CD14-positive monocyte (primary cell): ENCODE measurements around the gene CCL4. TPM values are rescaled to one million over a fixed set of nuclear protein-coding genes. Genes with fewer than 3 reads are reported as not detected.

Experiments used
- DNase-seq, 3 donors: peaks; one replicate each; pipeline ENCODE4 v3.0.0-alpha.2; 2011 to 2022
- H2AFZ ChIP-seq: 2 replicates; pipeline ENCODE4 v1.6.0; 2012; ENCODE audit warnings: mild to moderate bottlenecking, low read depth, low read length, inconsistent platforms; ENCODE audit not compliant: insufficient read depth, poor library complexity, severe bottlenecking
- H3K27ac ChIP-seq, 2 donors: 1 replicate in 1 of 2; 2 replicates in 1 of 2; pipeline ENCODE4 v1.5.1; 2012 to 2013; ENCODE audit warnings: low read length in 2 of 2, control low read depth in 1 of 2, inconsistent platforms in 1 of 2, low read depth in 1 of 2, mild to moderate bottlenecking in 1 of 2
- H3K27me3 ChIP-seq, 2 donors: one replicate each; pipeline versions ENCODE4 v1.6.0 to v1.6.1; 2011 to 2013; ENCODE audit warnings: low read length in 2 of 2; ENCODE audit not compliant: control insufficient read depth in 2 of 2, insufficient read depth in 2 of 2
- H3K36me3 ChIP-seq, 2 donors: replicated peaks in 1 of 2; 1 replicate in 1 of 2; 2 replicates in 1 of 2; pipeline versions ENCODE4 v1.5.1 to v1.6.1; 2012 to 2013; ENCODE audit warnings: low read length in 2 of 2, control low read depth in 1 of 2, inconsistent platforms in 1 of 2, mild to moderate bottlenecking in 1 of 2; ENCODE audit not compliant: insufficient read depth in 2 of 2, control insufficient read depth in 1 of 2
- H3K4me1 ChIP-seq, 2 donors: 1 replicate in 1 of 2; 2 replicates in 1 of 2; pipeline versions ENCODE4 v1.5.1 to v1.6.1; 2012 to 2013; ENCODE audit warnings: low read length in 2 of 2, control low read depth in 1 of 2, inconsistent platforms in 1 of 2, mild to moderate bottlenecking in 1 of 2, moderate library complexity in 1 of 2; ENCODE audit not compliant: insufficient read depth in 2 of 2, control insufficient read depth in 1 of 2
- H3K4me2 ChIP-seq: replicated peaks from 2 replicates; pipeline ENCODE3; 2012; ENCODE audit warnings: low read length, moderate library complexity, mild to moderate bottlenecking; ENCODE audit not compliant: poor library complexity, severe bottlenecking; ENCODE audit errors: extremely low read depth
- H3K4me3 ChIP-seq, 3 experiments: fragments of 200-600 bp in 1 of 3; sonication (generic) in 1 of 3; replicated peaks in 1 of 3; 1 replicate in 2 of 3; 2 replicates in 1 of 3; pipeline ENCODE4 v1.5.1; 2011 to 2013; ENCODE audit warnings: low read length in 3 of 3, mild to moderate bottlenecking in 3 of 3, control low read depth in 2 of 3, low read depth in 2 of 3, inconsistent platforms in 1 of 3, moderate library complexity in 1 of 3
- H3K79me2 ChIP-seq: 2 replicates; pipeline ENCODE4 v1.6.0; 2012; ENCODE audit warnings: mild to moderate bottlenecking, control low read depth, inconsistent platforms, low read length, moderate library complexity; ENCODE audit not compliant: insufficient read depth
- H3K9ac ChIP-seq: 2 replicates; pipeline ENCODE4 v1.6.0; 2017; ENCODE audit warnings: low read length, mild to moderate bottlenecking; ENCODE audit not compliant: insufficient read depth, poor library complexity, severe bottlenecking
- H3K9me3 ChIP-seq, 2 donors: replicated peaks in 1 of 2; 1 replicate in 1 of 2; 2 replicates in 1 of 2; pipeline versions ENCODE4 v1.5.1 to v1.6.1; 2012 to 2013; ENCODE audit warnings: low read length in 2 of 2, control low read depth in 1 of 2; ENCODE audit not compliant: control insufficient read depth in 1 of 2, insufficient read depth in 1 of 2
- H4K20me1 ChIP-seq: 2 replicates; pipeline ENCODE4 v1.6.0; 2012; ENCODE audit warnings: mild to moderate bottlenecking, low read length, control low read depth, moderate library complexity; ENCODE audit not compliant: insufficient read depth
- H3K27ac Mint-ChIP-seq, 7 donors: one replicate each; pipeline ENCODE4 v1.8.0; 2020; ENCODE audit warnings: mild to moderate bottlenecking in 7 of 7, mixed read lengths in 7 of 7, moderate library complexity in 6 of 7, inconsistent platforms in 2 of 7
- H3K27me3 Mint-ChIP-seq, 3 donors: one replicate each; pipeline ENCODE4 v1.8.0; 2021 to 2022; ENCODE audit warnings: low read depth in 3 of 3, mild to moderate bottlenecking in 3 of 3, mixed read lengths in 3 of 3, moderate library complexity in 3 of 3, inconsistent platforms in 1 of 3
- H3K36me3 Mint-ChIP-seq, 2 donors: one replicate each; pipeline ENCODE4 v1.8.0; 2020; ENCODE audit warnings: mixed read lengths in 2 of 2, inconsistent platforms in 1 of 2, mild to moderate bottlenecking in 1 of 2
- H3K4me1 Mint-ChIP-seq: one replicate; pipeline ENCODE4 v1.8.0; 2020; ENCODE audit warnings: mild to moderate bottlenecking, mixed read lengths
- H3K4me3 Mint-ChIP-seq, 2 donors: one replicate each; pipeline ENCODE4 v1.8.0; 2020; ENCODE audit warnings: mild to moderate bottlenecking in 2 of 2, mixed read lengths in 2 of 2, moderate library complexity in 1 of 2
- H3K9me3 Mint-ChIP-seq, 7 donors: one replicate each; pipeline ENCODE4 v1.8.0; 2020 to 2022; ENCODE audit warnings: mixed read lengths in 7 of 7, mild to moderate bottlenecking in 6 of 7, moderate library complexity in 6 of 7, inconsistent platforms in 2 of 7
- WGBS: methylation state at CpG from one replicate; pipeline ENCODE4 v1.1.5; 2013; ENCODE audit warnings: missing lambda C conversion rate; ENCODE audit not compliant: insufficient coverage; 5-methylcytosine and 5-hydroxymethylcytosine counted together
- intact Hi-C, 2 donors: fragments of 100-400 bp; cut with micrococcal nuclease; formaldehyde crosslinking; loops; one replicate each; pipeline versions ENCODE4 v1.15.0 to v1.15.1; 2023
- polyA plus RNA-seq, 3 donors: library from polyadenylated mRNA; depleted of rRNA in 1 of 3; unstranded in 2 of 3; stranded (reverse) in 1 of 3; fragments of 300-500 nt in 2 of 3; fragments of >200 nt in 1 of 3; fragmentation: Illumina TruSeq in 2 of 3; gene quantifications; 1 replicate in 2 of 3; 2 replicates in 1 of 3; pipeline ENCODE4 v1.2.3, GENCODE V29; 2012 to 2021
- TF ChIP-seq, protein P1 (sequence below): fragments of 200-600 bp; IDR thresholded peaks from one replicate; pipeline ENCODE4 v1.8.0; 2022; ENCODE audit warnings: antibody characterized with exemption, mild to moderate bottlenecking

CCL4 gene
- polyA plus RNA-seq, 3 donors, result 11.8 to 41.7 (median 40.6) TPM

DNA sequence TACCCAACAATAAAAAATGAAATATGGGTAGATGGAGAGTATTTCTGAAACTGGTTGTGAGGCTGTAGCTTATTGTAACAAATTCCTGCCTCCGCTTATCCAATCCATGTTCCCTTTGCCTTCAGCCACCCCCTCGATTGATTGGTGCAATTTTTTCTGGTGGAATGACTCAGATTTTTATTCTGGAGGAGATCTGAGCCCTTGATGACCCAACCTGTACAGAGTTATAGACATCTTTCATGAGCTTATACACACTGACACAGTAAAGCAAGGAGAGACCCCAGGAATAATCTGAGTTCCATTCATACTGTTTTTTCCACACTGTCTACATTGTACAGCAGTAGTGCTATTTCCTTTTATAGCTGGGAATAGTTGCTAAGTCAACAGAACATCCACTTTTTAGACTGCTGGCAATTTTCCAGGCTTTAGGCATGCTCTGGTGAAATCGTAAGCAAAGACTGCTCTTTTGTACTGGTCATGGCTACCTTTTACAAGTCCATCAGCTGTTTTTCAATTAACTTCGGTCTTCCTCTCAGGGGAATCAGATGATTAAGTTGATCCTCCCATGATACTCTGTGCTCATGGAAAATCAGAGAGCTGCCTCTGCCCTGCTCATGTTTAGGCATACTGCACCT, 30.1 kb downstream of the CCL4 start:
- Histone ChIP-seq H3K9me3 (no peaks in the 10 kb centered on the region), H3K4me1 (peaks cover 15 to 23% of the 10 kb centered on the region in 2 donors), H3K27me3 (no peaks in the 10 kb centered on the region), H3K36me3 (no peaks in the 10 kb centered on the region), H3K4me2 (no peak overlapping the region), H3K9ac (no peak overlapping the region), H3K27ac (no peak overlapping the region), H3K79me2 (no peaks in the 10 kb centered on the region), H2AFZ (no peak overlapping the region), H3K4me3 (no peak overlapping the region), H4K20me1 (no peaks in the 10 kb centered on the region)
- Mint-ChIP-seq H3K9me3 (no peaks in the 10 kb centered on the region), H3K4me3 (no peak overlapping the region), H3K4me1 (peaks cover 36% of the 10 kb centered on the region), H3K36me3 (no peaks in the 10 kb centered on the region), H3K27ac (no peak overlapping the region), H3K27me3 (peaks cover 0 to 4% (median 0%) of the 10 kb centered on the region in 3 donors)
- DNase-seq, result peak in 2 of 3 donors; percentile 21 to 25
- WGBS, result 41% methylated on average over 2 of the region's 4 CpGs
- TF ChIP-seq, protein P1, sequence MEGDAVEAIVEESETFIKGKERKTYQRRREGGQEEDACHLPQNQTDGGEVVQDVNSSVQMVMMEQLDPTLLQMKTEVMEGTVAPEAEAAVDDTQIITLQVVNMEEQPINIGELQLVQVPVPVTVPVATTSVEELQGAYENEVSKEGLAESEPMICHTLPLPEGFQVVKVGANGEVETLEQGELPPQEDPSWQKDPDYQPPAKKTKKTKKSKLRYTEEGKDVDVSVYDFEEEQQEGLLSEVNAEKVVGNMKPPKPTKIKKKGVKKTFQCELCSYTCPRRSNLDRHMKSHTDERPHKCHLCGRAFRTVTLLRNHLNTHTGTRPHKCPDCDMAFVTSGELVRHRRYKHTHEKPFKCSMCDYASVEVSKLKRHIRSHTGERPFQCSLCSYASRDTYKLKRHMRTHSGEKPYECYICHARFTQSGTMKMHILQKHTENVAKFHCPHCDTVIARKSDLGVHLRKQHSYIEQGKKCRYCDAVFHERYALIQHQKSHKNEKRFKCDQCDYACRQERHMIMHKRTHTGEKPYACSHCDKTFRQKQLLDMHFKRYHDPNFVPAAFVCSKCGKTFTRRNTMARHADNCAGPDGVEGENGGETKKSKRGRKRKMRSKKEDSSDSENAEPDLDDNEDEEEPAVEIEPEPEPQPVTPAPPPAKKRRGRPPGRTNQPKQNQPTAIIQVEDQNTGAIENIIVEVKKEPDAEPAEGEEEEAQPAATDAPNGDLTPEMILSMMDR, result no peak
- intact Hi-C loops, result loop anchor here in 1 of 2 donors (5.0 kb wide), 1 partner anchor 101 kb away; no protein-coding TSS in a partner anchor

DNA sequence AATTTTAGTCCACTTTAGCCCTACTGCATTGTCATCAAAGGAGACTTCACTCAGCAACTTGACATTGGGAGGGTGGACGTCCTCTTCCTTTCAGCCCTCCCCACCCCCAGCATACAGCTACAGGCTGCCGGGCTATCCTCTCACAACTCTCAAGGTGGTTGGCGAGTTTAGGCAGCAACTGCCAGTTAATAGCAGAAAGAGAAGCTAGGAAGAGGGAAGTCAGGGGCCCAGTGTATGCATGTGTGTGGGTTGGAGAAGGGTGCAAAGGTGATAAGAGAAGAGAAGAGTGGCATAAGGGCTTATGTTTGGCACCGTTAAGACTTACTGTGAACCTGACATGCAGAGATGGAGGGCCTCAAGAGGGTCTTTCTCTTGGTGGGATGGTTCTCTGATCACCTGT, 31.8 kb downstream of the CCL4 start:
- no peak for DNase-seq
- H3K79me2 ChIP-seq, result no peaks in the 10 kb centered on the region
- no CpG with 5 or more reads among the region's 4 CpGs for WGBS
- no peak overlapping the region for H3K27ac ChIP-seq
- peaks cover 31% of the 10 kb centered on the region for H3K4me1 Mint-ChIP-seq
- H3K27me3 ChIP-seq, result no peaks in the 10 kb centered on the region
- H3K36me3 ChIP-seq, result no peaks in the 10 kb centered on the region
- H3K4me2 ChIP-seq, result no peak overlapping the region
- H3K27me3 Mint-ChIP-seq, result peaks cover 0 to 4% (median 1%) of the 10 kb centered on the region in 3 donors
- H3K36me3 Mint-ChIP-seq, result no peaks in the 10 kb centered on the region
- no peak overlapping the region for H3K4me3 ChIP-seq
- H4K20me1 ChIP-seq, result no peaks in the 10 kb centered on the region
- TF ChIP-seq, protein P1, result no peak
- H3K9me3 ChIP-seq, result no peaks in the 10 kb centered on the region
- H3K27ac Mint-ChIP-seq, result peak overlapping the region in 1 of 7 donors; percentile 48
- no peak overlapping the region for H3K9ac ChIP-seq
- H3K4me1 ChIP-seq, result peaks cover 13 to 21% of the 10 kb centered on the region in 2 donors
- intact Hi-C loops, result no loop called here
- H3K9me3 Mint-ChIP-seq, result no peaks in the 10 kb centered on the region
- no peak overlapping the region for H2AFZ ChIP-seq
- no peak overlapping the region for H3K4me3 Mint-ChIP-seq
